ENCODE measurements around the gene GLA.

GLA gene

DNA sequence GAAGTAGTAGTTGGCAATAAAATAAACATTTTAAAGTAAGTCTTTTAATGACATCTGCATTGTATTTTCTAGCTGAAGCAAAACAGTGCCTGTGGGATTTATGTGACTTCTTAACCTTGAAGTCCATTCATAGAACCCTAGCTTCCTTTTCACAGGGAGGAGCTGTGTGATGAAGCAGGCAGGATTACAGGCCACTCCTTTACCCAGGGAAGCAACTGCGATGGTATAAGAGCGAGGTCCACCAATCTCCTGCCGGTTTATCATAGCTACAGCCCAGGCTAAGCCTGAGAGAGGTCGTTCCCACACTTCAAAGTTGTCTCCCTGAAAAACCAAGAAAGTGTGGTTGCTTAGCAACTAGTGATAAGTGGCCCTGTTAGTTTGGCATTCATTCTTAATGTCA, 9.9 kb downstream of the GLA start:
- no peak for DNase-seq (ENCODE audit: low read depth)

DNA sequence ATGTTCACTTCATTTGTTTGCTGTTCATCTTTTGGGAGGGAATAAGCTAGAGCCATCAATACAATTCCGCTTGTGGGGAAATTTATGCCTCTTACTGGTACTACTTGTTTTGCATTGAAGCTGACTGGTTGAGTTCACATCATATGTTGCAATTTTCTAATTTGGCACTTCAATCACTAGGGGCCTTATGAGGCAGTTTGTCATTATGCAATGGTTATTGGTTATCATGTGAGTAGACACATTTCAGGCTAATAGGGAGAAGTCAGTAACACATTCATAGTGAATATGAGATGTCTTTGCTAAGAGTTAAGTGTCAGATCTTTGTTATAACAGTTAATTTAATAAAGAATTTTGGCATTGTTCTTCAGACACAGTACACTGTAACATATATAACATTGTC, 11.9 kb downstream of the GLA start:
- no peak for DNase-seq (ENCODE audit: low read depth)

DNA sequence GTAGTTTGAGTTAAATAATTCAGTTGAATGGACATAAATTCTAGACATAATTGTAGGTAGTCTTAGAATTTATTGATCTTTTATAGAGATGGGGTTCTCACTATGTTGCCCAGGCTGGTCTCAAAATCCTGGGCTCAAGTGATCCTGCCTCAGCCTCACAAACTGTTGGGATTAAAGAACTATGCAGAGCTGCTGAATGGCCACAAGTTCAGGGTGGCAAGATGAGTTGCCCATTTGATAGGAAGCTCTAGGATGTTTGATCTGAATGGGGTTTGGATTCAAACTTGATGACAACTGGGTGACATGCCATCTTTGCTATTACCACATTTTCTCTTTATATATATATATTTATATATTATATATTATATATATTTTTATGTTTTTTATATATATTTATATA, 13.4 kb downstream of the GLA start:
- no peak for DNase-seq (ENCODE audit: low read depth)

DNA sequence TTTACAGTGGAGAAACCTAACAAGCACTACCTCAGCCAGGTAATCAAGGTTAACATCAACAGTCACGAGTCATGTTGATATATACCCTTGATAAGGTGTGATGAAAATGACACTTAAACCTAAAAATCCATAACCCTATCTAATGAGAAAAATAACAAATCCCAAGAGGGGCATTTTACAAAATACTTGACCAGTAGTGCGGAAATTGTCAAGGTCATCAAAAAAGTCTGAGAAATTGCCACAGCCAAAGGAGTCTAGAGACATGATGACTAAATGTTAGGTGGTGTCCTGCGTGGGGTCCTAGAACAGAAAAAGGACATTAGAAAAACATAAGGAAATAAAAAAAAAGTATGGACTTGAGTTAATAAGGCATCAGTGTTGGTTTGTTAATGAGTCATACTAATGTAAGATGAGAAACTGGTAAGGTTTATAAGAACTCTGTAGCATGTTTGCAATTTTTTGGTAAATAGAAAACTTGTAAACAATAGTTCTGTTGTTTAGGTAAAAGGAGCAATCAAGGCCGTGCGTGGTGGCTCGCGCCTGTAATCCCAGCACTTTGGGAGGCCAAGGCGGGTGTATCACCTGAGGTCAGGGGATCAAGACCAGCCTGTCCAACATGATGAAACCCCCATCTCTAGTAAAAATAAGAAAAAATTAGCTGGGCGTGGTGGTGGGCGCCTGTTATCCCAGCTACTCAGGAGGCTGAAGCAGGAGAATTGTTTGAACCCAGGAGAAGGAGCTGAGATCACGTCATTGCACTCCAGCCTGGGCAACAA, 14.0 kb downstream of the GLA start:
- DNase-seq (ENCODE audit: low read depth) = no peak

DNA sequence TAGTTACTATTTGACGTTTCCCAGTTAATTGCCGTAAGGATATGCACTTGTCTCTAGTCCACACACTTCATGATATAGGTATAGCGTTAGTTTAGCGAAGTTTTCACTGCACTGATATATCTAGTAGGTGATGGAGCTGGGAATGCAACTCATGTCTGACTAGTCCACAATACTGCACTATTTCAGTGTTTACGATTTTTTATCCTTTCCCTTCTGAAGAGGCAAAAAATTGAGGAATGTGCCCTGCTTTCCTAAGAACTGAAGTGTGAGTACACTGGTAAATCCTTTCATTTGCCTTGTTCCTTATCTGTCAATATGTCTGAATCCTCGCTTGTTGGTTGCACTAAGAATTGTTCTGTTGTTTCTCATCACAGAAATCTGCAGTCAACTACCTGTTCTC, 15.9 kb downstream of the GLA start:
- no peak for DNase-seq (ENCODE audit: low read depth)

DNA sequence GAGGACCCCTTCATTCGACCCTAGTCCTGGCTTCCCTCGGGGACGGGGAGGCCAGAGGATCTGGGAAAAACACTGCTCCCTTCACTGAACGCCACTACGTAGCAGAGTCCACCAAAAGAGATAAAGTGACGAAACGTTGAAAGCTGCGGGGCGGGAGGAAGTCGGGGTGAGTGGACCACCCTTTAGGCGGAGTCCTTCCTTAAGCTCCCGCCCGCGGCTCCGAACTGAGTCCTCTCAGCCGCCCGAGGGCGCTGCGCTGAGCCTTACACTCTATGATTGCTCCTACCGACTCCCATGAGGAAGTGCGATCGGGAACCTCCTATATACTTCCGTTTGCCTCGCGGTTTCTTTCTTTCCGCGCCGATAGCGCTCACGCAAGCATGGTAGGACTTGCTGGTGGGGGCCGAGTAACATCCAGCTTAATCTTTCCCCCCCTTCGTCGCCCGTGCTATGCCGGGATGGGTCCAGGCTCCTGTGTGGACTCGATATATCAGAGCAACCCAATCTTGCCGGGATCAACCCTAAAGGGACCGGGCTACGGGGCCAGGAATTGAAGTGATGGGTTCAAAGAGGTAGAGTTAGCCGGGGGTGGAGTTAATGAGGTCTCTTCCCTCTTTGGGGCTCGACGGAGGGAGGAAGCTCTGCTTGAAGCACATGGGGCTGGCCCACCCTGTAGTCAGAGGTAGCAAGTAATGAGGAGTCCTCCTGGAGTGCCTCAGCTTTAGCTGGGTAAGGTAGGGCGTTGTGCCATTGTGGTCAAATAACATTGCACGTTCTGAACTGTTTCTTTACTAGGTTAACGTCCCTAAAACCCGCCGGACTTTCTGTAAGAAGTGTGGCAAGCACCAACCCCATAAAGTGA, 16.8 kb downstream of the GLA start, which contains the start of gene RPL36A:
TSS of gene RPL36A (plus strand) at position 348 of the 862 bp plus-strand sequence. CDS start at position 381, 33 bp downstream.
- DNase-seq (ENCODE audit: low read depth) = peak; percentile 68

DNA sequence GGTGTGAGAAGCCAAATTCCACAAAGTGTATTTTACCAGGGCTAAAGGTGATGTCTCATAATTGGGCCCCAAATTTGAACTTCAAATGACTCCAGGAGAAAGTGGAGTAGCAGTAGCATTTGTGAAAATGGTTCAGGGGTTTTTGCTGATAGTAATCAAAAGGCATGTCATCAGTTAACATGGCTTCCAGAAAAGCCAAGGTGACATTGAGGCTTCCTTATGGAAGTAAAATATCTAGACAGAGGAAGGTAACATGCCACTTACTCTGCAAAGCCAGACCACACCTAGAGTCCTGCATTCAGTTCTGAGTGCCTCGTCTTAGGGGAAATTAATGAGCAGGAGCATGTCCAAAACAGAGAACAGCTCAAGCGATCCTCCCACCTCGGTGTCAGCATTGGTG, 19.1 kb downstream of the GLA start:
- DNase-seq (ENCODE audit: low read depth) = no peak

DNA sequence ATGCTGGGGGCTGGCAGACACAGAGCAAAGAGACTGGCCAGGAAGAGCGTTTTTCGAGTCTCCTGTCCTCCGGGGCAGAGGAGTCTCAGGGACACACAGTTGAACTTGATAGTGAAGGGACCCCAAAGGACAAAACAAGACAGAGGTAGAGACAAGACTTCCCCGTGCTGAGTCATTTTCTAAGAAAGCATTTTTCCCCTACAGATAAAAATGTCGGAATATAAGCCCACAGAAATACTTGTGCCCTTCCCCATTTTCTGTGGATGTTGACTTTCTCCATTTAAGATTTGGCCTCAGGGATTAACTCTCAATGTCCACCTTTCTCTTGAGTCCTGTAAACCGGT, 21.2 kb downstream of the GLA start:
- no peak for DNase-seq (ENCODE audit: low read depth)

DNA sequence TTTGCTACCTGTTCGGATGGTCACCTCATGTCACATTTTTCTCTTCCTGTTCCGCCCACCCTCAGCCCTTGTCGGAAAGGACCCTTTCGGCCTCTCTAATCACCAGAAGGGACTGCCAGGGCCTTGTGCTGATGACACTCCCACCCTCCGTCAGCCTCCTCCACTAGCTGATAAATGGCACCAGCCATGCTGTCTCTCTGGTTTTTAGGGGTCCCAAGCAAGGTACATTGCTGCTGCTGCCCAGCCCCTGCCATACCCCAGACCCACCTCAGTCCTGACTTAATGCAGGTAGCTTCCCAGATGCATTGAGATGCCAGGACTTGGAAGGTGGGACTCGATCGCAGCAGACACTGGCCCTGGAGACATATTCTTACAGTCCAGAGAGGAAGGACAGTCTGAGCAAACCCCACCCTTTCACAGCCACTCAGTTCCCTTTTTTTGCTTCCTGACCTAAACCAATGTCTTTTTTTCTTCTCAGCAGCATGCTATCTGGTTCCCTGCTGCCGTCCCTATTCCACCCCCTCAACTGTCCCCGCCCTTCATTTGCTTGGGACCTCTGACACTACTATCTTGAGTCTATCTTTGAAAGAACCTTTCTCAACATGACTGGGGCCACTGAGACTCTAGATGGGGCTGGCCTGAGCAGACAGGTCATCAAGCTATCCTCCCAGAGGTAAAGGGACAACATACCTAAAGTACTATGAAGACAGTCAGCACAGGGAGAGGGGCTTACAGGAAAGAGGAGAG, 21.8 kb downstream of the GLA start, which contains the start of gene BTK:
TSS of gene BTK (minus strand) at position 397 of the 747 bp plus-strand sequence. CDS start 10,907 bp downstream, outside the sequence.
- DNase-seq (ENCODE audit: low read depth) = no peak

DNA sequence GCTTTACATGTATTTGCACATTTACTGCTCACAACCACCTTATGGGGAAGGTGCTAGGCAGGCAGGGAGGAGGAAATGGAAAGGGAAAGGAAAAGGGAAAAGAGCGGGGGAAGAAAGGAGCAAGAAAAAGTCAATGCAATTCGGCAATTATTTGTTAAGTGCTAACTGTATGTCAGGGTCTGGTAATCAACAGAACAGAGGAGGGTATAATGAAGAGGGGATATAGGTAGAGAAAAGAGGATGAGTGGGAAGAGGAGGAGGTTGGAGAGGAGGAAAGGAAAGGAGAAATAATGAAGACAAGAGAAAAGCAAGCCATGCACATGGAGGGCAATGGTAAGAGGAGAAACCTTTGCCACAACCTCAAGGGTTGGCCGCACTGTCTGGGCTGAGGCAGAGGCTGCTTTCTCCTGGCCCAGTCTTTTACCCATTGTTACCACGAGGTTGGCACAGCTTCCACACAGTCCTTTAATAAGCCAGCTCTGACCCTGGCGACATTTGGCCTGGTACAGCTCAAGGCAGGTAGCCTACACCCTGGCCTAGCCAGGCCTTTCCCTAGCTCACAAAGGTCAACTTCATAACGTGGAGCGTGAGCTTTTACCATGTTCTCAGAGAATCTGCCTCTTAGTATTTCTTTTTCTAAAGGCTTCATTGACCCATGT, 22.6 kb downstream of the GLA start:
- no peak for DNase-seq (ENCODE audit: low read depth)

DNA sequence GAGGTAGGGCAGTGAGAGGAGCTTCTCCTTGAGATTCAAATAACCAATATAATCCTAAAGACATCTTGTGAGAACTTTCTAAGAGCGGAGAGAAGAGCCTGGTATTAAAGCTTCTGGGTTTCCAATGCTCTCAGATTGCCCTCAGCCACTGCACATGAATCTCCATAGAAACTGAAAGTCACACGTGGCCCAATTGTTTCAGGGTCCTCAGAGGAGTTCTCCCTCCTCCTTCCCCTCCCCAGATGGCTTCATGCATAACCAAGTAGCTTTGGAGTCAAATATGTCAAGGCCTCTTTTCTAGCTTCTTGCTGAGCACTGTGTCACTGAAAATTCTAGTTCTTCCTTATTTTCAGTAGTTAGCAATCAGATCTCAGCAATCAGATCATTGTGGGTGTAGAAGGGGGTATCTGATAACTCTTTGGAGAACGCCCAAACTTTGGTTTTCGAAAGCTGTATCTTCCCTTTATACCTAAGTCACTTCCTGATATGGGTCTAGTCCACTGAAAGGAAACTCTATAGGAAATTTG, 24.0 kb downstream of the GLA start:
- no peak for DNase-seq (ENCODE audit: low read depth)

DNA sequence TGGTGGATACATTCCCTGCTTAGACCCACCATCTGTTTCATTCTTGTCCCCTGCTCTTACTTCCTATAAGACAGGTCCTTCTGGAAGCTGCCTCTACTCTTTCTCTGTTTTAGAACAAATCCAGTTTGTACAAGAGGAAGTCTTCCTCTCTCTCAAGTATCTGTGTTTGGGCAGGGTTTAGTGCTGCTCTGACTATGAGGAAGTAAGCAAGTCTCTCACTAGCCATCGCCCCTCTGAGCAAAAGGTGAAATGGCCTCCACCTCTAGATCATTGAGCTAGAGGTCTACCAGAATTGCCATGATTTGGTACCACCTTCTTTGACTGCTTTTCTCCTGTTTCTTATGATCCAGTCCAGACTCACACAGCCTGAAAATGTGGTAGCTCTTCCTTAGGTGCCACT, 30.2 kb downstream of the GLA start:
- no peak for DNase-seq (ENCODE audit: low read depth)

DNA sequence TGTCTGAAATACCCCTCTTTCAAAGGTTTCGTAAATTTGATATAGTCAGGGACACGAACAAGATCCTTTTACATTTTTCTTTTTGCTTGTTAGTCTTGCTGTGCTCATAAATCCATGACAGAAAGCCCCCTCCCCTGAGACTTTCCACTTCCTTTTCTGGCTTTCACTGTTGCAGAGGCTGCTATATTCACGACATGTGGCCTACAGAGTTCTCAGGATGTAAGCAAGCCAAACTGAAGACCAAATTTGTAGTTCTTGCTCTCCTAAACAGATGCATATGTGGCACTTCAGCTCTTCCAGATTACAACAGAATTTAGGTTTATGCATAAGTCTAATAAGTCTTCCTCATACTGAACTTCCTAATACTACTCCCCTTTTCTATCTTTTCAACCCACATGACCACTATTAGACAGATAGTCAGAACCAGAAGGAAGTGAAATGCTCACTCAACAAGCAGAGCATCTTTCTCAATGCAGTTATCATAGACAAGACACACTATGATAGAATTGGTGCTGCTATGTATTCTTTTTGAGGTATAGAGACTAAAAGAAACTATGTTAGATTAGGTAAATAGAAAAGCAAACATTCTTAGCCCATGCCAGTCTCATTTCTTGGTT, 36.7 kb downstream of the GLA start:
- DNase-seq (ENCODE audit: low read depth) = no peak

DNA sequence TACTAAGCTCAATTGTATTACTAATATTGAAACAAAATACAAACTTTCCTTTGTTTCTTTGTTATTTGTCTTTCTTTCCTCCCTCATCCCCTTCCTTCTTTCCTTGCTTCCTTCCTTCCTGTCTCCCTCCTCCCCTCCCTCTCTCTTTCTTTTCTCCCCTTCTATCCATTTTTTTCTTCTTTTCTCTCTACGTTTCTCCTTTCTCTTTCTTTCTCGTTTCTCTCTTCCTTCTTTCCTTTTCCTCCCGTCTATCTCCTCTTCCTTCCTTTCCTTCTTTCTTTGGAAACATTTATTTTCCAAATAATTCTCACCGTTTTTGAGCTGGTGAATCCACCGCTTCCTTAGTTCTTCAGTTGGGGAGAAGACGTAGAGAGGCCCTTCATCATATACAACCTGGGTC, 38.0 kb downstream of the GLA start:
- DNase-seq (ENCODE audit: low read depth) = no peak

DNA sequence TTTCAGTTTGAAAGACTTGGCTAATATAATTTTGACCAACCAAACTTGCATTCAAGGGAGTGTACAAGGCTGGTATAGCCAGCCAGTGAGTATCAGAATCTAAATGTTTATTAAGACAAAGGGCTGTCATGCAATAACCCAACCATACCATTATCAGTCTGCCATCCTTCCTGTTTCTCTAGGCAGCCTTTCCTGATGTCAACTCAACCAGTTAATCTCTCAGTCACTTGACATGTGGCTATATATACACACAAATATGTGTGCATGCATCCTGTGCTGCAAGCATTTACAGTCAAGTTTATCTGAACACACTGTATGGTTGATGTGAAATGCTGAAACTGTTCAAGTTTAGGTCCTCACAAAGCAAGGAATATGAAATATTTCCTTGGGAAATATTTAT, 38.9 kb downstream of the GLA start:
- DNase-seq (ENCODE audit: low read depth) = no peak

DNA sequence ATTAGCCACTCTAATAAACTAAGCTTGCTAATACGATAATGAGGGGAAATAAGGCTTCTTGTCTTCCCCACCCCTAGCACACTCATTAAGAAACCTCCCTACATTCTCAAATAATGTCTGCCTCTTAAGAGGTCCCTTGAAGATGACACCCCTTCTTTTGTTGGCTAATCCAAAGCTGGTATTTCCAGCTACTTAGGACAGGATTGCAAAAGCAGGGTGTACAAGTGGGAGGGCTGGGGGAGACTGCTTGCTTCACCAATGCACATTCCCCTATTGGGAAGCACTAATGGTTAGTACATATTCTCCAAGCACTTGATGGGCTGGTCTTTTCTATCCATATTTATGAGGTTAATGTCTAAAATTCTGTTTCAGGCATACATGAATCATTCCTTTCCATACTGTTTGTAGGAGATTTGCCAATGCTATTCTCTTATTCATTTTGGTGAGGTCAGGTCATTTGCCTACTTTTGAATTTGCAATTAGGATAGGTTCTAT, 42.4 kb downstream of the GLA start:
- no peak for DNase-seq (ENCODE audit: low read depth)

DNA sequence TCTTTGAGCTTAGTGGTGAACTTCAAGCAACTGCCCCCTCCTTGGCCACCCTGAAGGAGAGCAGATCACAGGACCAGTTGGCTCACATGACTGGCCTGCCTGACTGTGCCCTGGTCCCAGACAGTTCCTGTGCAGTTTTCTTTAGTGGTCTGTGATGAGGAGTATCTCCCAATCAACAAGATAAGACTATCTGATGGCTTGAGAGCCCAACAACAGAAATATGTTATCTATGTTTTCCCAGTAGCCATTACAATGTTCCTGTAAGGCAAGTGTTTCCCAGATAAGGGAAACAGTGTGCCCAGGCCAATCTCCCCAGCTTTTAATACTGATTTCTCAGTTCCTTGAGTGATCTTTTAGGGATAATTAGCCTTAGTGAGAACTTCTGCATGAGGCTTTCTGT, 45.0 kb downstream of the GLA start:
- DNase-seq (ENCODE audit: low read depth) = no peak

DNA sequence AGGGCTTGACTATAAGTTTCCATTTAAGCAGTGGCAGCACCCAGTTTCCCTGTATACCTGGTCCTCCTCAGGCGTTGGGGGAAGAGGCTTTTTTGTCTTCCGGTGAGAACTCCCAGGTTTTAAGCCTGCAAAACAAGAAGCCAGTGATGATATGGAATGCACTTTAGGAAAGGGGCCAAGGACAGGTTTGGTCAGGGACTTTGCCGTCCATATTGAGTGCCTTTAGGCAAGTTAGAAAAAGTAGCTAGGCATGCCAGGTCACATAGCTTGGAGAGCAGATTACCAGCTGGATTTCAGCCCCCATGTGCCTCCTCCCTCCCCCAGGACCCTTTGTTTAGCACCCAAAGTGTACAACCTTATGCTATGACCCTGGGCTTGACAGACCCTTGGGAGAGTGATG, 45.6 kb downstream of the GLA start:
- DNase-seq (ENCODE audit: low read depth) = no peak

DNA sequence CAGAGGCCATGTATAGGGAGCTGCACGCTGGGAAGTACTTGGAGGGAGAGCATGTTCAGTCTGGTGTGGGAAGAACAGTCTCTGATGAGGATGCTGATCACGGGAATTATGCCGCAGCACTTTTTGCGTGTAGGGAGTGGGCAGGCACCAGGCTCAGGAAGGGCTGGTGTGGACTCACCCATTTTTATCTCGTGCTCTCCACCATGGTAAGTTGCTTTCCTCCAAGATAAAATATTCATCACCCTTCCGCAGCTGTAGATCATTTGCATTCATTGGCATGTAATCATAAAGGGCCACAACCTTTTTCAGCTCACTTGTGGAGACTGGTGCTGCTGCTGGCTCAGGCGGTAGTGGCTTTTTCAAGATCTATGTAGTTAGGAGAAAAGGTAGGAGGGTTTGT, 47.3 kb downstream of the GLA start:
- DNase-seq (ENCODE audit: low read depth) = no peak

DNA sequence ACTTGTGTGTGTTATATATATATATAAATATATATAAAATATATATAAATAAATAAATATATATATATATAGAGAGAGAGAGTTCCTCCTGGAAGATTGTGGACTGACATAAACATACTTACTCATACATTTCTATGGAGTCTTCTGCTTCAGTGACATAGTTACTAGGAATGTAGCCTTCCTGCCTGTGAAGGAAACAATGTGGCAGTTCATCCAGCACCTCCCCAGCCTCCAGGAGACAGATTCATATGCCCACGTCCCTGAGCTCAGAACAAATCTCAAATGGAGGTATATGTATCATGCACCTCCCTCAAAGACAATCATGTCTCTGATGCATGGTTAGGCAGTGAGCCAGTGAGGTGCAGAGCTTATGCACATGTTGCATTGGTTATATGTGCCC, 47.8 kb downstream of the GLA start:
- DNase-seq (ENCODE audit: low read depth) = no peak

DNA sequence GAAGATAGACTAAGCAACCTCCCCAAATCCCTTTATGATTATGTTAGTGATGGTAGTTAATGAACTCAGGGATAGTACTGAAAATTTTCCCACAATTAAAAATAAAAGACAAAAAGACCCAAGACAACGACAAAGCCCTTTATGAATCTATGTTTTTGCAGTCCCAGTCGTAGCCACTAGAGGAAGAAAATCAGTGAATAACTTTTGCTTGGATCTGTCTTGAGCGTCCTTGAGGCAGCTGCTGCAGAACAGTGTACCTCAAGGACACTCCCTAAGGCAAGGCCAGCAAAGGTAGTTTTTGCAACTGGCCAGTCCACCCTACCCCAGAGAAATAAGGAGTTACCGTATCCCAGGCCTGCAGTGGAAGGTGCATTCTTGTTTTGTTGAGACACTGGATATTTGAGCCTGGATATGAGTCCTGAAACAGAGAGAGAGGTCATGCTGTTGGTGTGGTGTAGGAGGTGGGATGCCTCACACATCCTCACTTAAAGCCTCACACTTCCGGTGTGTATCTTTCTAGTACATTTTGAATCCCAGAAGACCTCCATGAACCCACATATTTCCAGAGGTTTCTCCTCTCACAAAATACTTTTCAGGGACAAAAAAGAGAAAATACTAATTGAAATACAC, 50.4 kb downstream of the GLA start:
- DNase-seq (ENCODE audit: low read depth) = no peak
